ENCODE measurements around the gene DAP. TPM values are rescaled to one million over a fixed set of nuclear protein-coding genes. Genes with fewer than 3 reads are reported as not detected.

DAP gene
- total and polyA plus RNA-seq, 2 of the 13 experiments (the other 11 are each of a cell fraction or from before 2014, with no cell fraction given) = 22.0 to 57.5 TPM

DNA sequence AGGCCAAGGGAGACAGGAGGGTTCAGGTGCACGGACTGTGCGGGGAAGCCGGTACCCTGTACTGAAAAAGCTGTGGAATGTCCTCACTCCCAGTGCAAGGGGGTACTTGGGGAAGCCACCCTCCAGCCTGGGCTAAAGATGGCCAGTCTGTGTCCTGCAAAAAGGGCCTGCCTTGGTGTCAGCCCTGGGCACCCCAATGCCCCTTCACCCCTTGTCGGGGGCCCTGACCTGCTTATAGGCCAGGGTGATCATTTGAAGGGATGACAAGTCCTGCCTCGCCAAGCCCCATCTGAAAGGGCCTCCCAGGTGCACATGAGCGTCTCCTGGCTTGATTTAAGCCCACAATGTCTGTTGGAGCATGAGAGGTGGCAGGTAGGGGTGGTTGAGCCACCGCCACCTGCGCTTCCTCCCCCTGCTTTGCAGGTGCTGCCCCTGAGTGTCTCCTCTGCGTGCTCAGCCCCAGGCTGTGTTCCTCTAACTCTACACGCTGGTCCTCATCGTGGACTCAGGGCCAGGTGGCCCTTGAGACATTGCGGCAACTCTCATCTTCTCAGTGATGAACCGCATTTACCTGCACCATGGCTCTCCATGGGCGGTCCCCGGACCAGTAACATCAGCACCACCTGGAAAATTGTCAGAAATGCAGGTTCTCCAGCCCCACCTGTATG, 100.2 kb downstream of the DAP start (continued):
- TF ChIP-seq, protein P1, sequence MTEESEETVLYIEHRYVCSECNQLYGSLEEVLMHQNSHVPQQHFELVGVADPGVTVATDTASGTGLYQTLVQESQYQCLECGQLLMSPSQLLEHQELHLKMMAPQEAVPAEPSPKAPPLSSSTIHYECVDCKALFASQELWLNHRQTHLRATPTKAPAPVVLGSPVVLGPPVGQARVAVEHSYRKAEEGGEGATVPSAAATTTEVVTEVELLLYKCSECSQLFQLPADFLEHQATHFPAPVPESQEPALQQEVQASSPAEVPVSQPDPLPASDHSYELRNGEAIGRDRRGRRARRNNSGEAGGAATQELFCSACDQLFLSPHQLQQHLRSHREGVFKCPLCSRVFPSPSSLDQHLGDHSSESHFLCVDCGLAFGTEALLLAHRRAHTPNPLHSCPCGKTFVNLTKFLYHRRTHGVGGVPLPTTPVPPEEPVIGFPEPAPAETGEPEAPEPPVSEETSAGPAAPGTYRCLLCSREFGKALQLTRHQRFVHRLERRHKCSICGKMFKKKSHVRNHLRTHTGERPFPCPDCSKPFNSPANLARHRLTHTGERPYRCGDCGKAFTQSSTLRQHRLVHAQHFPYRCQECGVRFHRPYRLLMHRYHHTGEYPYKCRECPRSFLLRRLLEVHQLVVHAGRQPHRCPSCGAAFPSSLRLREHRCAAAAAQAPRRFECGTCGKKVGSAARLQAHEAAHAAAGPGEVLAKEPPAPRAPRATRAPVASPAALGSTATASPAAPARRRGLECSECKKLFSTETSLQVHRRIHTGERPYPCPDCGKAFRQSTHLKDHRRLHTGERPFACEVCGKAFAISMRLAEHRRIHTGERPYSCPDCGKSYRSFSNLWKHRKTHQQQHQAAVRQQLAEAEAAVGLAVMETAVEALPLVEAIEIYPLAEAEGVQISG (CRISPR knock-in tag; IDR thresholded peaks at IDR 0.05) = no peak

DNA sequence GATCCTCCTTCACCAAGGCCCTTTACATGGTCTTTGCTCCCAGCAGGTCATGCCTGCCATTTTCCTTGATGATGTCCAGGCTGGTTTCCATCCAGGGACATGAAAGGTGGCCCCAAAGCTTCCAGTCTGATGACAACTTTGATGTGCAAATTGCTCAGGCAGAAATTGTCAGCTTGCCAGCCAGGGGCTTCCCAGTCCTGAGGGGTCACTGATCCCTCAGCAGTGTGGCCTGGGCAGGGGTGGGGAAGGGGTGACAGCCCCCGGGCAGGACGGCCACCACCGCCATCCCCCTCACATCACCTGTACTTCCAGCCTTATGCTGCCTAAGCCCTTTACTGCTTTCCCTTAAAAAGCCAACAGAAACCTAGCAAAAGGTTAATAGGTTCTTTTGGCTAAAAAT, 100.9 kb downstream of the DAP start:
- no peak for ATAC-seq
- Histone ChIP-seq H4K20me1 (ENCODE audit: insufficient read depth, low read length) (no peaks in the 10 kb centered on the region), H3K4me2 (ENCODE audit: low read depth, low read length) (no peak overlapping the region), H3K4me3 (replicated peaks in 1 of 3; ENCODE audit: insufficient read depth in 1 of 3, low read depth in 2 of 3, low read length in 3 of 3) (no peak overlapping the region), H3K36me3 (replicated peaks in 1 of 2; ENCODE audit: control insufficient read depth in 1 of 2, insufficient read depth in 2 of 2, low read length in 2 of 2) (no peaks in the 10 kb centered on the region), H3K9me3 (ENCODE audit: low read length) (no peaks in the 10 kb centered on the region), H3K4me1 (ENCODE audit: insufficient read depth, low read length) (peaks cover 9% of the 10 kb centered on the region; the same call in 1 of the 2 replicates), H3K9ac (ENCODE audit: insufficient read depth, low read depth, low read length) (no peak overlapping the region), H3K79me2 (ENCODE audit: insufficient read depth, low read length) (no peaks in the 10 kb centered on the region), H3K27ac (ENCODE audit: extremely low read length, insufficient read depth, low read length) (no peak overlapping the region), H3K27me3 (ENCODE audit: control insufficient read depth in 1 of 2, insufficient read depth in 2 of 2, low read length in 2 of 2) (peaks cover 6 to 14% of the 10 kb centered on the region in 2 experiments; a peak in 3 of 5 replicates), H2AFZ (ENCODE audit: low read length) (no peak overlapping the region)
- POLR2A ChIA-PET = no interaction called here
- no TSS peak for BruUV-seq (replicated peaks)
- no peak for FAIRE-seq
- intact Hi-C loops (cut with micrococcal nuclease; ENCODE audit: unreplicated experiment) = no loop called here
- in situ Hi-C loops (cut with HindIII; ENCODE audit: extremely low pct_ligation_motif_present, low pct_unique_long_range_greater_than_20kb) = no loop called here
- WGBS (ENCODE audit: low lambda C conversion rate) = 66% methylated on average over 3 of the region's 3 CpGs
- no peak for DNase-seq (ENCODE audit: low spot score)
- CTCF ChIA-PET (ENCODE audit: low intra/inter-chr PET ratio, low total read pairs) = no interaction called here
- TF ChIP-seq ZNF672 (CRISPR knock-in tag; IDR thresholded peaks at IDR 0.05) (no peak), ZNF674 (CRISPR knock-in tag; IDR thresholded peaks at IDR 0.05; ENCODE audit: low read depth) (no peak), MIXL1 (CRISPR knock-in tag; IDR thresholded peaks at IDR 0.05) (no peak), NFATC3 (CRISPR knock-in tag; IDR thresholded peaks at IDR 0.05) (no peak), KMT2B (CRISPR knock-in tag; IDR thresholded peaks at IDR 0.05) (no peak)
- TF ChIP-seq, protein P2, sequence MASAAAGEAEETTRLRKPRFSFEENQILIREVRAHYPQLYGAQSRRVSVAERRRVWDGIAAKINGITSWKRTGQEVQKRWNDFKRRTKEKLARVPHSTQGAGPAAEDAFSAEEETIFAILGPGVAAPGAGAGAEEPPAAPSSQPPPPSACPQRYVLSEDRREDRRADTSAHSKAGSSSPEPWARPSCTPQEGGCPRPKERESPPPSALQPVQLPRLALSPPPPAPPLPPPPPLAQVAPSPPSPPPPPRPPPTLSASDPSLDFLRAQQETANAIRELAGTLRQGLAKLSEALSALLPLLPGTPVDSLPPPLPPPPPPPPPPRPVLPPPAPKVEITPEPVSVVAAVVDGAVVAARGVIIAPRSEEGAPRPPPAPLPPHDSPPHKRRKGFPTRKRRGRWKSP (CRISPR knock-in tag; IDR thresholded peaks at IDR 0.05) = no peak
- TF ChIP-seq, protein P3, sequence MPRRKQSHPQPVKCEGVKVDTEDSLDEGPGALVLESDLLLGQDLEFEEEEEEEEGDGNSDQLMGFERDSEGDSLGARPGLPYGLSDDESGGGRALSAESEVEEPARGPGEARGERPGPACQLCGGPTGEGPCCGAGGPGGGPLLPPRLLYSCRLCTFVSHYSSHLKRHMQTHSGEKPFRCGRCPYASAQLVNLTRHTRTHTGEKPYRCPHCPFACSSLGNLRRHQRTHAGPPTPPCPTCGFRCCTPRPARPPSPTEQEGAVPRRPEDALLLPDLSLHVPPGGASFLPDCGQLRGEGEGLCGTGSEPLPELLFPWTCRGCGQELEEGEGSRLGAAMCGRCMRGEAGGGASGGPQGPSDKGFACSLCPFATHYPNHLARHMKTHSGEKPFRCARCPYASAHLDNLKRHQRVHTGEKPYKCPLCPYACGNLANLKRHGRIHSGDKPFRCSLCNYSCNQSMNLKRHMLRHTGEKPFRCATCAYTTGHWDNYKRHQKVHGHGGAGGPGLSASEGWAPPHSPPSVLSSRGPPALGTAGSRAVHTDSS (CRISPR knock-in tag; conservative IDR thresholded peaks at IDR 0.05) = no peak
- TF ChIP-seq, protein P4, sequence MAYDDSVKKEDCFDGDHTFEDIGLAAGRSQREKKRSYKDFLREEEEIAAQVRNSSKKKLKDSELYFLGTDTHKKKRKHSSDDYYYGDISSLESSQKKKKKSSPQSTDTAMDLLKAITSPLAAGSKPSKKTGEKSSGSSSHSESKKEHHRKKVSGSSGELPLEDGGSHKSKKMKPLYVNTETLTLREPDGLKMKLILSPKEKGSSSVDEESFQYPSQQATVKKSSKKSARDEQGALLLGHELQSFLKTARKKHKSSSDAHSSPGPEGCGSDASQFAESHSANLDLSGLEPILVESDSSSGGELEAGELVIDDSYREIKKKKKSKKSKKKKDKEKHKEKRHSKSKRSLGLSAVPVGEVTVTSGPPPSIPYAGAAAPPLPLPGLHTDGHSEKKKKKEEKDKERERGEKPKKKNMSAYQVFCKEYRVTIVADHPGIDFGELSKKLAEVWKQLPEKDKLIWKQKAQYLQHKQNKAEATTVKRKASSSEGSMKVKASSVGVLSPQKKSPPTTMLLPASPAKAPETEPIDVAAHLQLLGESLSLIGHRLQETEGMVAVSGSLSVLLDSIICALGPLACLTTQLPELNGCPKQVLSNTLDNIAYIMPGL (CRISPR knock-in tag; IDR thresholded peaks at IDR 0.05; ENCODE audit: borderline replicate concordance in 1 of 2, low read depth in 1 of 2) = no peak
- TF ChIP-seq, protein P5, sequence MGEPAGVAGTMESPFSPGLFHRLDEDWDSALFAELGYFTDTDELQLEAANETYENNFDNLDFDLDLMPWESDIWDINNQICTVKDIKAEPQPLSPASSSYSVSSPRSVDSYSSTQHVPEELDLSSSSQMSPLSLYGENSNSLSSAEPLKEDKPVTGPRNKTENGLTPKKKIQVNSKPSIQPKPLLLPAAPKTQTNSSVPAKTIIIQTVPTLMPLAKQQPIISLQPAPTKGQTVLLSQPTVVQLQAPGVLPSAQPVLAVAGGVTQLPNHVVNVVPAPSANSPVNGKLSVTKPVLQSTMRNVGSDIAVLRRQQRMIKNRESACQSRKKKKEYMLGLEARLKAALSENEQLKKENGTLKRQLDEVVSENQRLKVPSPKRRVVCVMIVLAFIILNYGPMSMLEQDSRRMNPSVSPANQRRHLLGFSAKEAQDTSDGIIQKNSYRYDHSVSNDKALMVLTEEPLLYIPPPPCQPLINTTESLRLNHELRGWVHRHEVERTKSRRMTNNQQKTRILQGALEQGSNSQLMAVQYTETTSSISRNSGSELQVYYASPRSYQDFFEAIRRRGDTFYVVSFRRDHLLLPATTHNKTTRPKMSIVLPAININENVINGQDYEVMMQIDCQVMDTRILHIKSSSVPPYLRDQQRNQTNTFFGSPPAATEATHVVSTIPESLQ (CRISPR knock-in tag; conservative IDR thresholded peaks at IDR 0.05) = no peak
- TF ChIP-seq, protein P6, sequence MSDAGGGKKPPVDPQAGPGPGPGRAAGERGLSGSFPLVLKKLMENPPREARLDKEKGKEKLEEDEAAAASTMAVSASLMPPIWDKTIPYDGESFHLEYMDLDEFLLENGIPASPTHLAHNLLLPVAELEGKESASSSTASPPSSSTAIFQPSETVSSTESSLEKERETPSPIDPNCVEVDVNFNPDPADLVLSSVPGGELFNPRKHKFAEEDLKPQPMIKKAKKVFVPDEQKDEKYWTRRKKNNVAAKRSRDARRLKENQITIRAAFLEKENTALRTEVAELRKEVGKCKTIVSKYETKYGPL (CRISPR knock-in tag; IDR thresholded peaks at IDR 0.05) = no peak

Measured in HepG2 (cell line).